ENCODE results near the gene ECEL1. TPM values are rescaled to one million over a fixed set of nuclear protein-coding genes. Genes with fewer than 3 reads are reported as not detected.
"Not testable (repeated sequence)": the region's sequence is repeated elsewhere in the genome, so short reads cannot be mapped to it uniquely, and the experiment has no call there.

Gene ECEL1
- polyA plus RNA-seq (ENCODE audit: low read depth in 6 of 6): not detected

DNA sequence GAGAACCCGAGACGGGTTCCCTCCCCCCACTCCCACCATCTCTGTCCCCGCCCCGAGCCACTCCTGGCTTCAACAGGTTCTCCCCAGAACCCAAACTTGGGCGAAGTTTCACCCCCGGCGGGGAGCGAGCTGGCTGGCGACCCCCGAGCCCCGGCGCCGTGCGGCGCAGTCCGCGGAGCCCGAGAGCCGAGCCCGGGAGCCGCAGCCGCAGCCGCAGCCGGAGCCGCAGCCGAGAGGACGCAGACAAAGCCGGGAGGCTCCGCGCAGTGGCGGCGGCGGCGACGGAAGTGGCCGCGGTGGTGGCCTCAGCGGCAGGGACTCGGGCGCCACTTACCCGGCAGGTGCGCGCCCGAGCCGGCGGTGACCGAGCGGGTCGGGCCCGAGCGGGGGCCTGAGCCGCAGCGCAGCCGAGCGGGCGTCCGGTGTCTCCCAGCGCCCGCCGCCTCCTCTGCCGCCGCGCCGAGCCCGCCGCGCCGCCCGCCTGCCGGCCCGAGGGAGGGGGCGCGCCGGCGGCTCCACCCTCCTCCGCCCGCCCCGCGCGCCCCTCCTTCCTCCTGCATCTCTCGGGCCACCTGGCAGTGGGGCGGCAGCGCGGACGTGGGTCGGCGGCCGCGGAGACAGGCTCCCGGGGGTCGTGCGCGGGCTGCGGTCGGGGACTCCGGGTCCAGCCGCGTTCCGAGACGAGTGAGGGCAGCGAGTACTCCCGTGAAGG lies at the start of gene ECEL1:
ECEL1 (minus strand) TSS at position 450 of the 712 bp plus-strand sequence. CDS start 1,181 bp downstream, outside the sequence.
- Mint-ChIP-seq H3K27me3 (peaks cover 38 to 76% (median 62%) of the 10 kb centered on the region in 3 donors), H3K36me3 (no peaks in the 10 kb centered on the region), H3K4me1 (peaks cover 5 to 13% (median 10%) of the 10 kb centered on the region in 3 donors), H3K4me3 (peak within 1 kb of the TSS in 6 of 8 donors; percentile 25 to 69 (median 59)), H3K27ac (no peak within 1 kb of the TSS), H3K9me3 (no peaks in the 10 kb centered on the region)
- ATAC-seq (ENCODE audit: low read depth in 2 of 2) (no peak), DNase-seq (no peak)

DNA sequence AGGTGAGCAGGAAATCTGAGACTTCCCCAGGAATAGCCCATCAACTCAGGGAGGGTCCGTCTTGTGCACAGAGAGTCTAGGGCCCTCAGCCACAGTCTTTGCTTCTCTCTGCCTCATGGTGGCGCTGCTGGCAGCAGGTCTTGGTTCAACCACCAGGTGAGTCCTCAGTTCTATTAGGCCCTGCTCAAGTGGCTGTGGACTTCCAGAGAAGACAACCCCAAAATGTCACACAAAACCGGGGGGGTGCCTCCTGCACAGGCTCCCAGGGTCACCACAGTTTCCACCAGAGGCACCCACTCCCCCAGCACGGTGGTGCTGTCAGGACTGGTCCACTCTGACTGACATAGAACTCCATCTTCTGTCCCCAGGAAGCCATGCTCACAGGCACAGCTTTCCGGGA lies 49.4 kb upstream of the ECEL1 start:
- Mint-ChIP-seq H3K27me3 (peaks cover 3 to 45% (median 22%) of the 10 kb centered on the region in 3 donors), H3K9me3 (peaks cover 0 to 7% (median 4%) of the 10 kb centered on the region in 7 donors)
- DNase-seq: no peak

GRCh38 chr2:232535761-232536530 lies 48.3 kb upstream of the ECEL1 start:
- ATAC-seq (ENCODE audit: low read depth in 2 of 2) (no peak), DNase-seq (no peak)
- Mint-ChIP-seq H3K4me1 (peaks cover 11 to 24% (median 15%) of the 10 kb centered on the region in 3 donors), H3K27ac (no peak overlapping the region), H3K27me3 (peaks cover 3 to 45% (median 22%) of the 10 kb centered on the region in 3 donors), H3K4me3 (no peak overlapping the region), H3K36me3 (no peaks in the 10 kb centered on the region), H3K9me3 (peaks cover 0 to 7% (median 4%) of the 10 kb centered on the region in 7 donors)

More for the DNA sequence above, 49.4 kb upstream of the ECEL1 start:
- H3K4me3 Mint-ChIP-seq: peak overlapping the region in 1 of 8 donors; percentile 20
- no peak overlapping the region for H3K27ac Mint-ChIP-seq
- peaks cover 20 to 24% (median 20%) of the 10 kb centered on the region in 3 donors for H3K4me1 Mint-ChIP-seq
- no peak for ATAC-seq (ENCODE audit: low read depth in 2 of 2)
- no peaks in the 10 kb centered on the region for H3K36me3 Mint-ChIP-seq

DNA sequence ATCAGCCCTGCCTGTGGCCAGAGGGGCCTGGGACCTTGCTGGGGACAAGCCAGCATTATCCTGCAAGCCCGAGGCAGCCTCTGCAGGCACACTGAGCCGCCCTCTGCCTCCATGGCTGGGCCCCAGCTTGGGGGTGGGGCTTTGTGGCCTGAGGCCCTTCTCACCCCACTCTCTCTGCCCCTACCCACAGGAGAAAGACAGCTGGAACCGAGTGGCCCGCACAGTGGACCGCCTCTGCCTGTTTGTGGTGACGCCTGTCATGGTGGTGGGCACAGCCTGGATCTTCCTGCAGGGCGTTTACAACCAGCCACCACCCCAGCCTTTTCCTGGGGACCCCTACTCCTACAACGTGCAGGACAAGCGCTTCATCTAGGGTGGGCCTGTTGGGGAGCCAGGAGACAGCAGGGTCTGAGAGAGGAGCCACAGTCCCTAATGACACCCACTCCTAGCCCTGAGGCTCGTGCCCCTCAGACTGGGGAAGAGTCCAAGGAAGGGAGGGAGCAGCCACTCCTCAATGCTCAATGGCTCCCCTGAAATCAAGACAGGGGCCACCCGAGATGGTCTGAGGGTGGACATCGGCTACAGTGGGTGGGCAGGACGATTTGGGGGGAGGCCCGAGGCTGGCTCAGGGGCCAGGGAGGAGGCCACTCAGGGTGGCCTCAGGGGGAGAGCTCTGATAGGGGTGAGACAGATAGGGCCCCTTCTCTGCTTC lies 47.5 kb upstream of the ECEL1 start:
- Mint-ChIP-seq H3K27me3 (peaks cover 3 to 53% (median 22%) of the 10 kb centered on the region in 3 donors), H3K4me1 (peaks cover 11 to 19% (median 11%) of the 10 kb centered on the region in 3 donors), H3K36me3 (no peaks in the 10 kb centered on the region), H3K4me3 (no peak overlapping the region), H3K9me3 (peaks cover 0 to 7% (median 4%) of the 10 kb centered on the region in 7 donors), H3K27ac (no peak overlapping the region)
- ATAC-seq (ENCODE audit: low read depth in 2 of 2) (no peak), DNase-seq (no peak)

GRCh38 chr2:232533944-232534710 lies 46.5 kb upstream of the ECEL1 start:
- Mint-ChIP-seq H3K9me3 (peaks cover 0 to 7% (median 4%) of the 10 kb centered on the region in 7 donors), H3K36me3 (no peaks in the 10 kb centered on the region), H3K27me3 (peaks cover 3 to 62% (median 25%) of the 10 kb centered on the region in 3 donors), H3K4me3 (no peak overlapping the region), H3K27ac (no peak overlapping the region), H3K4me1 (peaks cover 11 to 17% (median 11%) of the 10 kb centered on the region in 3 donors)
- DNase-seq: no peak
- ATAC-seq (ENCODE audit: low read depth in 2 of 2): no peak

DNA sequence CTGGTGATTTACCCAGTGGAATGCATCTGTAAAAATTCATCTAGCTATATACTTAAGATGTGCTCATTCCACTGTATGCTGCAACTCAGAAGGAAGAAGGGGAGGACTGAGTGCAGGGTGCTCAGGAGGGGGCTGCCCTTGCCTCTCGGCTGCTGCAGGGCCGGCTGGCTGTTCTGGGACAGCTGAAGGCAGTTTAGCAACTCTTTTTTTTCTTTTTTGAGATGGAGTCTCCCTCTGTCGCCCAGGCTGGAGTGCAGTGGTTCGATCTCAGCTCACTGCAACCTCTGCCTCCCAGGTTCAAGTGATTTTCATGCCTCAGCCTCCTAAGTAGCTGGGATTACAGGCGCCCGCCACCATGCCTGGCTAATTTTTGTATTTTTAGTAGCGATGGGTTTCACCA lies 45.2 kb upstream of the ECEL1 start:
- peaks cover 12 to 68% (median 26%) of the 10 kb centered on the region in 3 donors for H3K27me3 Mint-ChIP-seq
- H3K9me3 Mint-ChIP-seq; H3K4me1 Mint-ChIP-seq; DNase-seq; H3K27ac Mint-ChIP-seq; H3K36me3 Mint-ChIP-seq; H3K4me3 Mint-ChIP-seq; ATAC-seq (ENCODE audit: low read depth in 2 of 2): not testable (repeated sequence)

GRCh38 chr2:232532419-232532818 lies 44.8 kb upstream of the ECEL1 start:
- ATAC-seq (ENCODE audit: low read depth in 2 of 2) (no peak), DNase-seq (no peak)
- Mint-ChIP-seq H3K27me3 (peaks cover 14 to 68% (median 30%) of the 10 kb centered on the region in 3 donors), H3K9me3 (peaks cover 0 to 7% (median 4%) of the 10 kb centered on the region in 7 donors), H3K4me1 (peaks cover 0 to 8% (median 5%) of the 10 kb centered on the region in 3 donors), H3K27ac (no peak overlapping the region), H3K36me3 (no peaks in the 10 kb centered on the region), H3K4me3 (no peak overlapping the region)

DNA sequence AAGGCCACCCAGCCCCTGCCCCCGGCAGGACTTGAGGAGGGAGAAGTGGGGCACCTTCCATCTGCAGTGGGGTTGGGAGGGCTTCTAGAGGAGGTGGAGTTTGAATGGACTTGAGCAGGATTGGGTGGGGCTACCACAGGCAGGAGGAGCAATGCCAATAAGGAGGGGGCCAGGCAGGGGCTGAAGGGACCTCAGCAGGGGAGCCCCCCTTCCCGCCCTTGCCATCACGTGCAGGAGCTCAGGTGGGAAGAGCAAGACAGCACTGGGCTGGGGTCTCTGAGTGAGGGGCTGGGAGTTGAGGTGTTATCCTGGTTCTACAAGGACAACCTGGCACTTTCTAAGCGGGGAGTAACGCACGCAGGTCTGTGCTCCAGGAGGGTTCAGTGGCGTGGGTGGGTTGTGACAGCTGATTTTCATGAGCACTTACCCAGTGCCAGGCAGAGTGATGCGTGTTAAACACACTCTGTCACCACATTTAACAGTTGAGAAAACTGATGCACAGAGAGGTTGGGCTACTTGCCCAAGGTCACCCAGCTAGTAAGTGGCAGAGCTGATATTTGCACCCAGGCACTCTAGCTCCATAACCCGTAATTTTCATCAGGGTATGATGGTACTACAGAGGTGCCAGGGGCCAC lies 43.1 kb upstream of the ECEL1 start:
- Mint-ChIP-seq H3K4me1 (peaks cover 0 to 8% (median 5%) of the 10 kb centered on the region in 3 donors), H3K36me3 (no peaks in the 10 kb centered on the region), H3K9me3 (no peaks in the 10 kb centered on the region), H3K4me3 (no peak overlapping the region), H3K27me3 (peaks cover 19 to 66% (median 35%) of the 10 kb centered on the region in 3 donors), H3K27ac (no peak overlapping the region)
- no peak for ATAC-seq (ENCODE audit: low read depth in 2 of 2)
- no peak for DNase-seq

- no peak for DNase-seq
- Mint-ChIP-seq H3K9me3 (no peaks in the 10 kb centered on the region), H3K4me1 (peaks cover 0 to 8% (median 5%) of the 10 kb centered on the region in 3 donors), H3K27me3 (peaks cover 19 to 59% (median 35%) of the 10 kb centered on the region in 3 donors), H3K4me3 (no peak overlapping the region), H3K36me3 (no peaks in the 10 kb centered on the region), H3K27ac (no peak overlapping the region)
- ATAC-seq (ENCODE audit: low read depth in 2 of 2): no peak
Measured at GRCh38 chr2:232529806-232530547, 42.3 kb upstream of the ECEL1 start.

DNA sequence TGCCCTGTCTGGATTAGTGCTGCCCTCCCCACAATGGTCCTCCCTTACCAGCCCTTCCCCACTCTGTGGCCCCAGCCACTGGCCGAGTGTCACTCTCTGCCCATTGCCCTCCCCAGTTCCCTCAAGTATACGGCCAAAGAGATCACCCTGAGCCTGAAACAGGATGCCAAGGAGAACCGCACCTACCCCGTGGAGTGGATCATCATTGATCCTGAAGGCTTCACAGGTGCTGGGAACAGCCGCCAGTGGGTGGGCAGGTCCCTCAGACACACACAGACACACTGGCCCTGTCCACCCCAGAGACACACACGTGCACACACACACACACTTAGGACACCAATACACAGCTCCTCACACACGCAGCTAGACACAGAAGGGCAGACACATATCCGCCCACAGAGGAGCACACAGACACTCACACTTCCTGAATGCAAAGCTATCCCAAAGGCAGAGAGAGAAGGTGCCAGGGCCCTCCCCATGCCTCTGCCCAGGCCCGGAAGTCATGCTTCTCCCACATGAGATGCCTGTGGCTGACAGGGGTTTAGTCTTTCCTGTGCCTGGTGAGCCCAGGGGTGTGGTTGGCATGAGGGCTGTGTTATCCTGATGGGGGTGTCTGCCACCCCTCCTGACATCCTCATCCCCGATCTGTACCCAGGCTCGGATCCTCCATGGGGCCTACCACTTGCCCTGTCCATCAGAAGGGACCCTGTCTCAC lies 41.3 kb upstream of the ECEL1 start:
- Mint-ChIP-seq H3K36me3 (no peaks in the 10 kb centered on the region), H3K27ac (peak overlapping the region in 2 of 6 donors; percentile 32 to 55), H3K27me3 (peaks cover 24 to 60% (median 43%) of the 10 kb centered on the region in 3 donors), H3K4me1 (peaks cover 7 to 12% (median 11%) of the 10 kb centered on the region in 3 donors), H3K4me3 (peak overlapping the region in 1 of 8 donors; percentile 15), H3K9me3 (no peaks in the 10 kb centered on the region)
- DNase-seq (no peak), ATAC-seq (ENCODE audit: low read depth in 2 of 2) (no peak)

DNA sequence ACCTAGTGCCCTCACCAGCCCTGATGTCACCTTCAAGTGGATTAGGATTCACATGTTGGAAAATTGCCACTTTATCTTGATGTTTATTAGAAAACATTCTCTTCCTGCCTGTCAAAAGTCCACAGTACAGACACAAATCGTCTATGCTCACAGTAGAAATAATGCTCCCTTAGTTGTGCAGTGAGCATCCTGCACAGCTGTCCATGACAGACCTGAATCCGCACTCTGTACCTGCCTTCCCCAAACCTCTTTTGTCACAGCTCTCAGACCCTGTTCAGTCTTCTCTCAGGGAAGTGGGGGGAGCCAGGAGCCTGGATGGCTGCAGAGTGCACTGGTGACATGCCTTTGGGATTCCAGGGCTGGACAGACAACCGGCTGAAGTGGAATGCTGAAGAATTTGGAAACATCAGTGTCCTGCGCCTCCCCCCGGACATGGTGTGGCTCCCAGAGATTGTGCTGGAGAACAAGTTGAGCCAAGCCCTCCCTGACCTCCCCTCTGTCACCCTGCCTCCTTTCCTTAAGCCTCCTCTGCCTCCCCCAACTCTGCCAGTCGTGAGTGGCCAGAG lies 40.4 kb upstream of the ECEL1 start:
- peaks cover 25 to 63% (median 48%) of the 10 kb centered on the region in 3 donors for H3K27me3 Mint-ChIP-seq
- H3K4me1 Mint-ChIP-seq: peaks cover 11 to 15% (median 14%) of the 10 kb centered on the region in 3 donors
- no peak for ATAC-seq (ENCODE audit: low read depth in 2 of 2)
- DNase-seq: no peak
- H3K36me3 Mint-ChIP-seq: no peaks in the 10 kb centered on the region
- H3K27ac Mint-ChIP-seq: no peak overlapping the region
- no peaks in the 10 kb centered on the region for H3K9me3 Mint-ChIP-seq
- H3K4me3 Mint-ChIP-seq: no peak overlapping the region
